Erythroblast (primary cell): ENCODE data around the gene MROH8.

ENCODE experiments used
- GATA1 ChIP-seq: IDR thresholded peaks from 2 replicates; pipeline ENCODE4 v1.6.1; 2011; ENCODE audit warnings: low read depth, mild to moderate bottlenecking, control low read depth, low read length, moderate library complexity
- POLR2A ChIP-seq: IDR thresholded peaks from 2 replicates; pipeline ENCODE4 v1.6.1; 2011; ENCODE audit warnings: mild to moderate bottlenecking, low read length

- TF ChIP-seq POLR2A (no peak), GATA1 (no peak)
Measured at GRCh38 chr20:37075932-37076685, 103.2 kb downstream of the MROH8 start.
